Measurements from ENCODE around the gene PRDM15. TPM values are rescaled to one million over a fixed set of nuclear protein-coding genes. Genes with fewer than 3 reads are reported as not detected.

PRDM15 gene
- total RNA-seq, 1 experiment from 2014 or later = 9.8 TPM

DNA sequence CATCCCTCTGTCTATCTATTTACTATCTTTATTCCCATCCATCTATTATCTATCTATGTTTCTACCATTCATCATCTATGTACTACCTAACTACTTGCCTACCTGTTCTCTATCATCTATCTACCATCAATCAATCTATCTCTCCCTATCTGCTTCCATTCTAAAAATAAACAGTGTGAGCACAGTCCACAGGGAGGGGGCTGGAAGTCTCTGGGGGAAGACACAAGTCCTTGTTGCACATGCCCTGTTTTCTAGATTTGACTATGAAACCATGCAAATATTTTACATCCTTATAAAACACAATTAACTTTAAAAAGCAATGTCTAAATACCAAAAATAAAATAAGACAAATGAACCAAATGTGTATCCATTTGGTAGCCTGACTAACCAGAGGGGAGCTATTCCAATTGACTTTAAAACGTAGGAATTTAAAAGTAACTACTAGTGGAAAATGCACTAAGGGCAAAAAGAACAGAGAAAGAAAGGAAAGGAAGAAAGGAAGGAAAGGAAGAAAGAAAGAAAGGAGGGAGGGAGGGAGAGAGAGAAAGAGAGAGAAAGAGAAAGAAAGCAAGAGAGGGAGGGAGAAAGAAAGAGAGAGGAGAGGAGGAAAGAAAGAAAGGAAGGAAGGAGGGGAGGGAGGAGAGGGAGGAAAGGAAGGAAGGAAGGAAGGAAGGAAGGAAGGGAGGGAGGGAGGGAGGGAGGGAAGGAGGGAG lies 98.7 kb downstream of the PRDM15 start:
- ATAC-seq (no peak), DNase-seq (ENCODE audit: low read depth, low spot score) (no peak)
- Histone ChIP-seq H4K20me1 (ENCODE audit: insufficient read depth) (no peaks in the 10 kb centered on the region), H3K36me3 (ENCODE audit: control insufficient read depth in 1 of 2, insufficient read depth in 2 of 2, low read length in 2 of 2) (no peaks in the 10 kb centered on the region), H3K4me3 (replicated peaks in 1 of 2; ENCODE audit: low read depth in 1 of 2, low read length in 2 of 2) (no peak overlapping the region), H3K9me2 (ENCODE audit: insufficient read depth) (no peaks in the 10 kb centered on the region), H3K27ac (ENCODE audit: low read depth, low read length) (no peak overlapping the region), H3K27me3 (ENCODE audit: insufficient read depth, low read length) (peaks cover 52% of the 10 kb centered on the region), H3K9me3 (ENCODE audit: control insufficient read depth in 1 of 2, insufficient read depth in 1 of 2, low read depth in 1 of 2, low read length in 2 of 2) (no peaks in the 10 kb centered on the region), H3K9ac (ENCODE audit: low read length) (no peak overlapping the region), H3K4me1 (ENCODE audit: control insufficient read depth in 1 of 2, insufficient read depth in 2 of 2, low read length in 2 of 2) (peaks cover 21 to 36% of the 10 kb centered on the region in 2 experiments), H3K4me2 (ENCODE audit: low read length) (no peak overlapping the region), H2AFZ (ENCODE audit: low read depth, low read length, poor library complexity, severe bottlenecking) (no peak overlapping the region), H3K79me2 (ENCODE audit: insufficient read depth, low read length) (no peaks in the 10 kb centered on the region)
- RAD21 ChIA-PET (ENCODE audit: low non-redundant PET in 1 of 2, low total read pairs in 2 of 2, uncharacterized antibody in 2 of 2, unreplicated experiment in 2 of 2) = interaction anchor here (0.6 to 1.0 kb wide), 2 partner anchors 168 to 317 kb away, joined by 4 to 5 read pairs; no protein-coding TSS in a partner anchor
- intact Hi-C loops (cut with micrococcal nuclease) = no loop called here
- BruUV-seq (replicated peaks) = no TSS peak
- CTCF ChIA-PET = interaction anchor here (3.9 kb wide), 1 partner anchor 168 kb away, joined by 19 read pairs; no protein-coding TSS in a partner anchor
- TF ChIP-seq EZH2phosphoT487 (IDR thresholded peaks at IDR 0.05; ENCODE audit: borderline replicate concordance) = no peak
- TF ChIP-seq, protein P1, sequence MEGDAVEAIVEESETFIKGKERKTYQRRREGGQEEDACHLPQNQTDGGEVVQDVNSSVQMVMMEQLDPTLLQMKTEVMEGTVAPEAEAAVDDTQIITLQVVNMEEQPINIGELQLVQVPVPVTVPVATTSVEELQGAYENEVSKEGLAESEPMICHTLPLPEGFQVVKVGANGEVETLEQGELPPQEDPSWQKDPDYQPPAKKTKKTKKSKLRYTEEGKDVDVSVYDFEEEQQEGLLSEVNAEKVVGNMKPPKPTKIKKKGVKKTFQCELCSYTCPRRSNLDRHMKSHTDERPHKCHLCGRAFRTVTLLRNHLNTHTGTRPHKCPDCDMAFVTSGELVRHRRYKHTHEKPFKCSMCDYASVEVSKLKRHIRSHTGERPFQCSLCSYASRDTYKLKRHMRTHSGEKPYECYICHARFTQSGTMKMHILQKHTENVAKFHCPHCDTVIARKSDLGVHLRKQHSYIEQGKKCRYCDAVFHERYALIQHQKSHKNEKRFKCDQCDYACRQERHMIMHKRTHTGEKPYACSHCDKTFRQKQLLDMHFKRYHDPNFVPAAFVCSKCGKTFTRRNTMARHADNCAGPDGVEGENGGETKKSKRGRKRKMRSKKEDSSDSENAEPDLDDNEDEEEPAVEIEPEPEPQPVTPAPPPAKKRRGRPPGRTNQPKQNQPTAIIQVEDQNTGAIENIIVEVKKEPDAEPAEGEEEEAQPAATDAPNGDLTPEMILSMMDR (IDR thresholded peaks at IDR 0.05 in 2 of 3, conservative IDR thresholded peaks at IDR 0.05 in 1 of 3; ENCODE audit: borderline replicate concordance in 1 of 3, insufficient read depth in 1 of 3, low read depth in 2 of 3, low read length in 2 of 3) = no peak
- no peak for TF ChIP-seq POLR2A (IDR thresholded peaks at IDR 0.05; ENCODE audit: borderline replicate concordance, extremely low read depth, insufficient read depth, insufficient read length)
- no peak for TF ChIP-seq ZNF274 (IDR thresholded peaks at IDR 0.05; ENCODE audit: low read depth, low read length)
- TF ChIP-seq SIN3A (IDR thresholded peaks at IDR 0.05; ENCODE audit: low read depth) = no peak
- TF ChIP-seq ZFX (IDR thresholded peaks at IDR 0.05) = no peak
- POLR2A ChIA-PET = no interaction called here

DNA sequence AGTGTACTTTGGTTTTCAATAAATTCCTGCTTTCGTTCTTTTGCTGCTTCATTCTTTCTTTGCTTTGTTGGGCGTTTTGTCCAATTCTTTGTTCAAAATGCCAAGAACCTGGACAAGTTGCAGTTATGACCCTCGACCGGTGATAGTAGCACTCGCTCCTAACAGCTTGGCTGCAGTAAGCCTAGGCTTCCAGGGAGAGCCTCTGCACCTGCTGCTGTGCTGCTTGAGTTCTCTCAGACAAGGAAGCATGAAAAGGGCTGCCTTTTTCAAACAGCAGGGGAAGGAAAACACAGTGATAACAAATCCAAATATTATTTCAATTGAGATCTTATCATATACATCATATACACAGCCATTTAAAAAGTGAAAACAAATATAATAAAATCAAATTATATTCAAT lies 99.5 kb downstream of the PRDM15 start:
- Histone ChIP-seq H3K36me3 (ENCODE audit: control insufficient read depth in 1 of 2, insufficient read depth in 2 of 2, low read length in 2 of 2) (no peaks in the 10 kb centered on the region), H3K9ac (ENCODE audit: low read length) (no peak overlapping the region), H3K4me3 (replicated peaks in 1 of 2; ENCODE audit: low read depth in 1 of 2, low read length in 2 of 2) (no peak overlapping the region), H3K27ac (ENCODE audit: low read depth, low read length) (no peak overlapping the region), H3K4me1 (ENCODE audit: control insufficient read depth in 1 of 2, insufficient read depth in 2 of 2, low read length in 2 of 2) (peaks cover 21 to 36% of the 10 kb centered on the region in 2 experiments), H2AFZ (ENCODE audit: low read depth, low read length, poor library complexity, severe bottlenecking) (no peak overlapping the region), H3K79me2 (ENCODE audit: insufficient read depth, low read length) (no peaks in the 10 kb centered on the region), H3K4me2 (ENCODE audit: low read length) (no peak overlapping the region), H4K20me1 (ENCODE audit: insufficient read depth) (no peaks in the 10 kb centered on the region), H3K9me2 (ENCODE audit: insufficient read depth) (no peaks in the 10 kb centered on the region), H3K27me3 (ENCODE audit: insufficient read depth, low read length) (peaks cover 50% of the 10 kb centered on the region), H3K9me3 (ENCODE audit: control insufficient read depth in 1 of 2, insufficient read depth in 1 of 2, low read depth in 1 of 2, low read length in 2 of 2) (no peaks in the 10 kb centered on the region)
- DNase-seq (ENCODE audit: low read depth, low spot score) (no peak), ATAC-seq (no peak)
- ChIA-PET RAD21 (ENCODE audit: low non-redundant PET in 1 of 2, low total read pairs in 2 of 2, uncharacterized antibody in 2 of 2, unreplicated experiment in 2 of 2) (no interaction called here), CTCF (no interaction called here), POLR2A (no interaction called here)
- no TSS peak for BruUV-seq (replicated peaks)
- TF ChIP-seq TCF7L2 (IDR thresholded peaks at IDR 0.05; ENCODE audit: borderline replicate concordance, extremely low read depth, insufficient read depth, insufficient read length) (no peak), JUND (IDR thresholded peaks at IDR 0.05) (no peak), SIN3A (IDR thresholded peaks at IDR 0.05; ENCODE audit: low read depth) (no peak), POLR2A (IDR thresholded peaks at IDR 0.05; ENCODE audit: borderline replicate concordance, extremely low read depth, insufficient read depth, insufficient read length) (no peak), ELF1 (IDR thresholded peaks at IDR 0.05; ENCODE audit: borderline replicate concordance, low read depth) (no peak), POLR2AphosphoS5 (IDR thresholded peaks at IDR 0.05; ENCODE audit: low read depth, low read length) (no peak), ZFX (IDR thresholded peaks at IDR 0.05) (no peak)
- TF ChIP-seq, protein P2, sequence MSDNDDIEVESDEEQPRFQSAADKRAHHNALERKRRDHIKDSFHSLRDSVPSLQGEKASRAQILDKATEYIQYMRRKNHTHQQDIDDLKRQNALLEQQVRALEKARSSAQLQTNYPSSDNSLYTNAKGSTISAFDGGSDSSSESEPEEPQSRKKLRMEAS (IDR thresholded peaks at IDR 0.05) = no peak
- intact Hi-C loops (cut with micrococcal nuclease) = loop anchor here (5.0 kb wide), 2 partner anchors 117 to 497 kb away; no protein-coding TSS in a partner anchor
